ENCODE results near the gene MYG1. TPM values are rescaled to one million over a fixed set of nuclear protein-coding genes. Genes with fewer than 3 reads are reported as not detected.

The MYG1 gene
- total RNA-seq, 4 donors from 2014 or later = 43.4 to 51.0 (median 46.0) TPM

GRCh38 chr12:53325511-53326061, 26.1 kb downstream of the MYG1 start:
- peak overlapping the region; percentile 89 to 97 (median 92) for H3K27ac ChIP-seq
- peak; percentile 13 to 30 for DNase-seq

GRCh38 chr12:53326460-53327185, 27.1 kb downstream of the MYG1 start:
- peak overlapping the region in 1 of 4 donors; percentile 75 for H3K4me3 ChIP-seq
- in situ Hi-C loops (cut with MboI; ENCODE audit: low sequenced_read_pairs in 4 of 4) = loop anchor here in 1 of 4 donors (10.0 kb wide), 1 partner anchor 178 kb away; the partner anchor contains the start of genes NPFF and TARBP2

More at GRCh38 chr12:53325511-53326061, 26.1 kb downstream of the MYG1 start:
- intact Hi-C loops (cut with DNase I; ENCODE audit: low total_unique reads) = loop anchor here (1.0 to 2.0 kb wide), 2 partner anchors 73 to 175 kb away; partner anchors contain the start of gene TARBP2
- no peaks in the 10 kb centered on the region for H3K27me3 ChIP-seq
- H3K9me3 ChIP-seq = no peaks in the 10 kb centered on the region
- H3K4me1 ChIP-seq = peaks cover 15 to 23% of the 10 kb centered on the region in 2 donors
- ATAC-seq = no peak
- H3K36me3 ChIP-seq = no peaks in the 10 kb centered on the region
- in situ Hi-C loops (cut with MboI; ENCODE audit: low sequenced_read_pairs in 4 of 4) = loop anchor here in 1 of 4 donors (10.0 kb wide), 1 partner anchor 179 kb away; the partner anchor contains the start of genes NPFF and TARBP2
- peak overlapping the region; percentile 75 to 96 (median 78) for H3K4me3 ChIP-seq
- no peak for TF ChIP-seq POLR2A (IDR thresholded peaks at IDR 0.05)
- TF ChIP-seq CTCF (IDR thresholded peaks at IDR 0.05 in 4 of 5, conservative IDR thresholded peaks at IDR 0.05 in 1 of 5) = peak in 1 of 5 experiments; percentile 14

GRCh38 chr12:53327435-53328042, 28.0 kb downstream of the MYG1 start:
- in situ Hi-C loops (cut with MboI; ENCODE audit: low sequenced_read_pairs in 4 of 4) = loop anchor here in 1 of 4 donors (10.0 kb wide), 1 partner anchor 177 kb away; the partner anchor contains the start of genes NPFF and TARBP2
- Histone ChIP-seq H3K4me1 (peaks cover 5 to 12% of the 10 kb centered on the region in 2 donors), H3K9me3 (no peaks in the 10 kb centered on the region), H3K36me3 (no peaks in the 10 kb centered on the region), H3K4me3 (no peak overlapping the region), H3K27ac (no peak overlapping the region), H3K27me3 (no peaks in the 10 kb centered on the region)
- intact Hi-C loops (cut with DNase I; ENCODE audit: low total_unique reads) = no loop called here
- TF ChIP-seq CTCF (IDR thresholded peaks at IDR 0.05 in 4 of 5, conservative IDR thresholded peaks at IDR 0.05 in 1 of 5) = peak in 1 of 5 experiments; percentile 6
- TF ChIP-seq POLR2A (IDR thresholded peaks at IDR 0.05) = no peak
- no peak for DNase-seq
- no peak for ATAC-seq

More at GRCh38 chr12:53326460-53327185, 27.1 kb downstream of the MYG1 start:
- Histone ChIP-seq H3K27me3 (no peaks in the 10 kb centered on the region), H3K27ac (no peak overlapping the region), H3K9me3 (no peaks in the 10 kb centered on the region), H3K4me1 (peaks cover 10 to 20% of the 10 kb centered on the region in 2 donors), H3K36me3 (no peaks in the 10 kb centered on the region)
- no peak for DNase-seq
- intact Hi-C loops (cut with DNase I; ENCODE audit: low total_unique reads) = no loop called here
- TF ChIP-seq POLR2A (IDR thresholded peaks at IDR 0.05) = no peak
- TF ChIP-seq CTCF (IDR thresholded peaks at IDR 0.05 in 4 of 5, conservative IDR thresholded peaks at IDR 0.05 in 1 of 5) = no peak
- no peak for ATAC-seq

- ATAC-seq (no peak), DNase-seq (no peak)
- TF ChIP-seq CTCF (IDR thresholded peaks at IDR 0.05 in 4 of 5, conservative IDR thresholded peaks at IDR 0.05 in 1 of 5) (no peak), POLR2A (IDR thresholded peaks at IDR 0.05) (no peak)
- no peak overlapping the region for H3K27ac ChIP-seq
- peaks cover 5 to 12% of the 10 kb centered on the region in 2 donors for H3K4me1 ChIP-seq
- H3K4me3 ChIP-seq = no peak overlapping the region
- no peaks in the 10 kb centered on the region for H3K27me3 ChIP-seq
- intact Hi-C loops (cut with DNase I; ENCODE audit: low total_unique reads) = no loop called here
- no peaks in the 10 kb centered on the region for H3K36me3 ChIP-seq
- in situ Hi-C loops (cut with MboI; ENCODE audit: low sequenced_read_pairs in 4 of 4) = loop anchor here in 1 of 4 donors (10.0 kb wide), 1 partner anchor 177 kb away; the partner anchor contains the start of genes NPFF and TARBP2
- H3K9me3 ChIP-seq = no peaks in the 10 kb centered on the region
Observed at GRCh38 chr12:53328043-53328435, 28.5 kb downstream of the MYG1 start.

Data from gastrocnemius medialis (tissue), 4 donors.